Esophagus (tissue), 2 donors: ENCODE measurements around the gene TSFM. TPM values are rescaled to one million over a fixed set of nuclear protein-coding genes. Genes with fewer than 3 reads are reported as not detected.

Experiments used
- H3K27ac ChIP-seq, 2 donors: one replicate each; pipeline ENCODE4 v1.5.1; 2013; ENCODE audit warnings: low read depth in 2 of 2, mild to moderate bottlenecking in 2 of 2, inconsistent platforms in 1 of 2, low read length in 1 of 2, moderate library complexity in 1 of 2
- H3K27me3 ChIP-seq, 2 donors: one replicate each; pipeline ENCODE4 v1.6.1; 2013; ENCODE audit warnings: low read length in 2 of 2, control low read depth in 1 of 2, mild to moderate bottlenecking in 1 of 2; ENCODE audit not compliant: insufficient read depth in 2 of 2, control insufficient read depth in 1 of 2
- H3K36me3 ChIP-seq, 2 donors: one replicate each; pipeline ENCODE4 v1.6.1; 2013; ENCODE audit warnings: low read length in 1 of 2; ENCODE audit not compliant: control insufficient read depth in 2 of 2, insufficient read depth in 2 of 2
- H3K4me1 ChIP-seq, 2 donors: one replicate each; pipeline ENCODE4 v1.6.1; 2013; ENCODE audit warnings: low read length in 1 of 2; ENCODE audit not compliant: control insufficient read depth in 2 of 2, insufficient read depth in 2 of 2
- H3K4me3 ChIP-seq, 2 donors: one replicate each; pipeline ENCODE4 v1.5.1; 2013; ENCODE audit warnings: low read length in 2 of 2, mild to moderate bottlenecking in 2 of 2, low read depth in 1 of 2, moderate library complexity in 1 of 2
- H3K9me3 ChIP-seq, 2 donors: one replicate each; pipeline ENCODE4 v1.6.1; 2013; ENCODE audit warnings: mild to moderate bottlenecking in 2 of 2, low read depth in 1 of 2, low read length in 1 of 2, moderate library complexity in 1 of 2; ENCODE audit not compliant: control insufficient read depth in 2 of 2, insufficient read depth in 1 of 2
- WGBS, 2 donors: extraction: QIAGEN DNeasy Blood & Tissue Kit; methylation state at CpG; one replicate each; pipeline ENCODE4 v1.1.7; 2013; 5-methylcytosine and 5-hydroxymethylcytosine counted together
- polyA plus RNA-seq, 2 donors: library from polyadenylated mRNA; stranded (reverse); fragments of 200-250 nt; gene quantifications; one replicate each; pipeline ENCODE4 v1.2.3, GENCODE V29; 2013
- donor health status: healthy with polysubstance abuse.
- donor health status: Bipolar disorder and iron deficiency.

Gene TSFM
- polyA plus RNA-seq, 2 donors = 20.5 to 30.4 TPM

DNA sequence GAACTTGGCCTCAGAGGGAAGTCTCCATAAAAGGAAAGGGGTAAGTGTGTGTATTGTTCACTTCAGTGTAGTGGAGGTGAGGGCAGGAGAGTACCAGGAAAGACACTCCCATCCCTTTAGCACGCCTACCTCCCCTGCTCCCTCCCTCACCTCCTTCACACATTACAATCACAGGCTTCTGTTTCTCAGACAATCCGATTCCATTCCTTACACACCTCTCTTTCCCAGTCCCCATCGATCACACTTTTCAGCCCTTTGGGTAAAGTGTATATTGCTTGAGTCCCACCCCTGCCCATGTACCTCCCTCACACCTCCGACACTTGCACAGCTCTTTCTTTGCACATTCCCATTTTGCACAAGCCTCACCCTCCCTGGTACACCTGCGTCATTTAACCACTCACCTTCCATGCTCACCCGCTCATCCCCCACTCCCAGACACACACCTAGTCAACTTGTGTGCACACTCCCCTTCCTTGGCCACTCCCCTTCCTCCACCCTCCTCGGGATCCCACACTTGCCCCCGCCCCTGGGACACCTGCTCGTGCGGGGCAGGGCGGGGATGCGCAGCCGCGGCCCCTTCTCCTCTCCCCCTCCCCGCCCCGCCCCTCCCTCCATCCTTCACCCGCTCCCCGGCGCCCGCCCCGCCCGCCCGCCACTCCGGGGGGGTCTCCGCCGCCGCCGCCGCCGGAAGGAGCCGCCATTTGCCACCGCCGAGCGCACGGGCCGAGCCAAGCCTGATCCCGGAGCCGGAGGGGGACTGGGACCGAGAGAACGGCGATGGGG lies 28.0 kb upstream of the TSFM start, which contains the start of gene MARCHF9:
Gene MARCHF9 (plus strand): TSS at position 693 of the 783 bp plus-strand sequence. CDS start 426 bp downstream, outside the sequence.
- Histone ChIP-seq H3K4me3 (peak within 1 kb of the TSS; percentile 56 to 76), H3K4me1 (peaks cover 6 to 8% of the 10 kb centered on the region in 2 donors), H3K36me3 (peaks cover 0 to 14% of the 10 kb centered on the region in 2 donors), H3K27ac (peak within 1 kb of the TSS; percentile 69), H3K9me3 (no peaks in the 10 kb centered on the region), H3K27me3 (no peaks in the 10 kb centered on the region)
- 1% methylated on average over 29 to 41 of the region's 41 CpGs for WGBS, 2 donors

DNA sequence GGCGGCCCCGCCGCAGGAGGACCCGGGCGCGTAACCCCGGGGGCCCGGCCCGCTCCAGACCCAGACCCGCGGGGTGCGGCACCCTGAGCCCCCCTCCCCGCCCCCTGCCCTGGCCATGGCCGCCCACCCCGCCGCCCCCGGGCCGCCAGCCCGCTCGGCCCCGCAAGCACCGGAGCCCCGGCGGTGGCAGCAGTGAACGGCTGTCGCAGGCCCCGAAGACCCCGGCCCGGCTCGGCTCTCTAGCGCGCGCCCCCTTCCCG lies 27.5 kb upstream of the TSFM start:
- Histone ChIP-seq H3K4me1 (peaks cover 6 to 8% of the 10 kb centered on the region in 2 donors), H3K27me3 (no peaks in the 10 kb centered on the region), H3K36me3 (peaks cover 0 to 14% of the 10 kb centered on the region in 2 donors), H3K9me3 (no peaks in the 10 kb centered on the region), H3K4me3 (peak overlapping the region; percentile 56 to 76), H3K27ac (peak overlapping the region; percentile 69)
- WGBS, 2 donors = 0% methylated on average over 15 to 34 of the region's 34 CpGs

DNA sequence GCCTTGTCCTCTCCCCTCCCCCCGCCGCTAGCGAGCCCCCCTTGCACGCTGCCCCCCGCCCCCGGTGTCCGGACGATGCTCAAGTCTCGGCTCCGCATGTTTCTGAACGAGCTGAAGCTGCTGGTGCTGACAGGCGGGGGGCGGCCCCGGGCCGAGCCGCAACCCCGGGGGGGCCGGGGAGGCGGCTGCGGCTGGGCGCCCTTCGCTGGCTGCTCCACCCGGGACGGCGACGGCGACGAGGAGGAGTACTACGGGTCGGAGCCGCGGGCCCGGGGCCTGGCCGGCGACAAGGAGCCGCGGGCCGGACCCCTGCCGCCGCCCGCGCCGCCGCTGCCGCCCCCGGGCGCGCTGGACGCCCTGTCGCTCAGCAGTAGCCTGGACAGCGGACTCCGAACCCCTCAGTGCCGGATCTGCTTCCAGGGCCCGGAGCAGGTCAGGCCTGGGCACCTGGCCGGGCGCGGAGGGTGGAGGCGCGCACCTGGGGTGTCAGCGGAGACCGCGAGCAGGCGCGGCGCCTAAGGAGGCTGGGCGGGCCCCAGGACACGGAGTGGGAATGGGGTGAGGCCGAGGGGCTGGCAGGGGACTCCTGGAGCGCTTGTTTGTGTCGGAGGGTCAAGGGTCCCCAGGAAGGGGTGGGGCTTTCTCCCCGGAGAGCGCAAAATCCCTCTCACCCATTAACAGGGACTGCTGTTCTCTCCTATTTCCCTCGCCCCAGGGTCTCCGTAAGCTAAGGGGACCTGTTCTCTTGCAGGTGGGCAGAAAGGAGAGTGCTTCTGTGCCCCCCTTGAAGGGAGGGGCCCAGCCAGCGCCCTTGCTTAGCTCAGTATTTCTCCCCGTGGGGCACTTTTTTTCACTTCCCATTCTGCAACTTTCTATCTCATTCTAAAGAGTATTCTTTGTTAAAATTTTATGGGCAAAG lies 26.9 kb upstream of the TSFM start:
- no peaks in the 10 kb centered on the region for H3K9me3 ChIP-seq
- H3K36me3 ChIP-seq = peaks cover 0 to 11% of the 10 kb centered on the region in 2 donors
- H3K4me1 ChIP-seq = peaks cover 6 to 8% of the 10 kb centered on the region in 2 donors
- H3K27me3 ChIP-seq = no peaks in the 10 kb centered on the region
- WGBS, 2 donors = 1% methylated on average over 56 to 76 of the region's 76 CpGs
- H3K27ac ChIP-seq = peak overlapping the region; percentile 16 to 69
- H3K4me3 ChIP-seq = peak overlapping the region; percentile 56 to 76

GRCh38 chr12:57756406-57757341 lies 25.9 kb upstream of the TSFM start:
- Histone ChIP-seq H3K4me3 (no peak overlapping the region), H3K27ac (no peak overlapping the region)
- WGBS, 2 donors = 43 to 53% methylated on average over 22 of the region's 22 CpGs

DNA sequence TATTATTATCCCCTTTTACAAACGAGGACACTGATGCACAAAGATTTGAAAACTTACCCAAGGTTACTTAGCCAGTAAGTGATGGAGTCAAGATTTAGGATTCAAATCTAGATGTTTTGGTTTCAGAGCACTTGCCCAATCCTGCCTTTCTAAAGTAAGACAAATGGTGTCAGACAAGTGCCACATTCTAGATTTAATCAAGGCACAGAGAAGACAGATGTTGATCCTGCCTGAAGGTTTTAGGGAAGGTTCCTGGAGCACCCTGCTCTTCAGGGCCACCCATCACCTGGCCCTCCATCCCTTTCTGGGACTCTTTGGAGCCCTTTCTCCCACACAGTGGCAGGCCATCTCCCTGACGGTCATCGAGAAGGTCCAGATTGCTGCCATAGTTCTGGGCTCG lies 24.8 kb upstream of the TSFM start:
- H3K4me3 ChIP-seq = no peak overlapping the region
- peaks cover 0 to 2% of the 10 kb centered on the region in 2 donors for H3K4me1 ChIP-seq
- no peaks in the 10 kb centered on the region for H3K27me3 ChIP-seq
- WGBS, 2 donors = 86 to 93% methylated on average over 4 of the region's 4 CpGs
- H3K36me3 ChIP-seq = peaks cover 0 to 10% of the 10 kb centered on the region in 2 donors
- H3K27ac ChIP-seq = no peak overlapping the region
- H3K9me3 ChIP-seq = no peaks in the 10 kb centered on the region

More at GRCh38 chr12:57756406-57757341, 25.9 kb upstream of the TSFM start:
- H3K36me3 ChIP-seq = peaks cover 0 to 10% of the 10 kb centered on the region in 2 donors
- H3K9me3 ChIP-seq = no peaks in the 10 kb centered on the region
- H3K27me3 ChIP-seq = no peaks in the 10 kb centered on the region
- H3K4me1 ChIP-seq = peaks cover 0 to 2% of the 10 kb centered on the region in 2 donors

DNA sequence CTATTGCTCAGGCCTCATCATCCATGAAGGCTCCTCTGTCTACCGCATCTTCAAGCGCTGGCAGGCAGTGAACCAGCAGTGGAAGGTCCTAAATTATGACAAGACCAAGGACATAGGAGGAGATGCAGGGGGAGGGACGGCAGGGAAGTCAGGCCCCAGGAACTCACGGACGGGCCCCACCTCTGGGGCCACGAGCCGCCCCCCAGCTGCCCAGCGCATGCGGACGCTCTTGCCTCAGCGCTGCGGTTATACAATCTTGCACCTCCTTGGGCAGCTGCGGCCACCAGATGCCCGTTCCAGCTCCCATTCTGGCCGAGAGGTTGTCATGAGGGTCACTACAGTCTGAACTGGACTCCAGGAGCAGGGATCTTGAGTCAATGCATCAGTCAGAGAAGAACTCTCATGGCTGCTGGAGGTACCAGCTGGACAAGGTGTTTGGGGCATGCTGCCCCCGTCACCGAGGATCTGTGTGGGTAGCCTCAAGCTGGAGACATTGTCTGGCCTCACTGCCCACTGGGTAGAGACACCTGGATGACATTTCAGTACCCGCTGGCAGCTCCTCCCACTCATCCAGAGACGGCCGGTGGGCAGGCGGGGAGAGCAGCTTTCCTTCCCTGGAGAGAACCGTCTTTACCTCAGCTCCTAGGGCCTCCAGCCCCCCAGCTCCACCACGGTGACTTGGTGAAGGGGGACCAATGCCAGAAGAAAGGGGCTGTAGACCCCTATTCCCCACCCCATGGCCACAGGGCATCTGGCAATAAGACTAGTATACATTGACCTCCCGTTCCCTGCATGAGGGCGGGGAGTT lies 23.8 kb upstream of the TSFM start:
- H3K9me3 ChIP-seq = no peaks in the 10 kb centered on the region
- H3K36me3 ChIP-seq = peaks cover 0 to 10% of the 10 kb centered on the region in 2 donors
- 90 to 93% methylated on average over 25 of the region's 25 CpGs for WGBS, 2 donors
- no peaks in the 10 kb centered on the region for H3K27me3 ChIP-seq
- peaks cover 0 to 2% of the 10 kb centered on the region in 2 donors for H3K4me1 ChIP-seq
- no peak overlapping the region for H3K4me3 ChIP-seq
- H3K27ac ChIP-seq = no peak overlapping the region

GRCh38 chr12:57759360-57759980 lies 23.1 kb upstream of the TSFM start:
- Histone ChIP-seq H3K36me3 (peaks cover 0 to 10% of the 10 kb centered on the region in 2 donors), H3K27me3 (no peaks in the 10 kb centered on the region), H3K4me1 (no peaks in the 10 kb centered on the region), H3K9me3 (no peaks in the 10 kb centered on the region), H3K27ac (no peak overlapping the region), H3K4me3 (no peak overlapping the region)
- 32 to 35% methylated on average over 3 of the region's 3 CpGs for WGBS, 2 donors

- WGBS, 2 donors = 93 to 96% methylated on average over 3 of the region's 3 CpGs
- H3K9me3 ChIP-seq = no peaks in the 10 kb centered on the region
- H3K4me1 ChIP-seq = peaks cover 0 to 9% of the 10 kb centered on the region in 2 donors
- no peak overlapping the region for H3K27ac ChIP-seq
- peaks cover 0 to 10% of the 10 kb centered on the region in 2 donors for H3K36me3 ChIP-seq
- H3K4me3 ChIP-seq = no peak overlapping the region
- no peaks in the 10 kb centered on the region for H3K27me3 ChIP-seq
Observed at GRCh38 chr12:57760347-57760982, 22.1 kb upstream of the TSFM start.
